ENCODE data around the gene MICAL3.
"Not testable (repeated sequence)": the region's sequence is repeated elsewhere in the genome, so short reads cannot be mapped to it uniquely, and the experiment has no call there.

MICAL3 gene

GRCh38 chr22:17992976-17993375 lies 31.4 kb downstream of the MICAL3 start:
- DNase-seq, result not testable (repeated sequence)

- DNase-seq, result not testable (repeated sequence)
Measured at GRCh38 chr22:17991992-17992391, 32.4 kb downstream of the MICAL3 start.

- no peak for DNase-seq
Measured at GRCh38 chr22:17990942-17991341, 33.4 kb downstream of the MICAL3 start.

- DNase-seq, result no peak
Measured at GRCh38 chr22:17990147-17990546, 34.2 kb downstream of the MICAL3 start.

- no peak for DNase-seq
Measured at GRCh38 chr22:17988800-17989513, 35.4 kb downstream of the MICAL3 start.

GRCh38 chr22:17985606-17986005 lies 38.8 kb downstream of the MICAL3 start:
- DNase-seq, result no peak

GRCh38 chr22:17985071-17985470 lies 39.3 kb downstream of the MICAL3 start:
- not testable (repeated sequence) for DNase-seq

GRCh38 chr22:17984114-17984513 lies 40.2 kb downstream of the MICAL3 start:
- DNase-seq, result no peak

GRCh38 chr22:17982572-17983141 lies 41.7 kb downstream of the MICAL3 start:
- DNase-seq, result no peak

- DNase-seq, result no peak
Measured at GRCh38 chr22:17981497-17981896, 42.9 kb downstream of the MICAL3 start.

GRCh38 chr22:17980638-17981051 lies 43.7 kb downstream of the MICAL3 start:
- DNase-seq, result peak; percentile 46

GRCh38 chr22:17980015-17980590 lies 44.3 kb downstream of the MICAL3 start:
- DNase-seq, result no peak

- DNase-seq, result no peak
Measured at GRCh38 chr22:17978027-17978426, 46.3 kb downstream of the MICAL3 start.

GRCh38 chr22:17977371-17977770 lies 47.0 kb downstream of the MICAL3 start:
- no peak for DNase-seq

GRCh38 chr22:17976121-17976520 lies 48.2 kb downstream of the MICAL3 start:
- no peak for DNase-seq

- DNase-seq, result no peak
Measured at GRCh38 chr22:17974703-17975372, 49.5 kb downstream of the MICAL3 start.

GRCh38 chr22:17974087-17974486 lies 50.3 kb downstream of the MICAL3 start:
- DNase-seq, result no peak

GRCh38 chr22:17973217-17973616 lies 51.1 kb downstream of the MICAL3 start:
- DNase-seq, result no peak

GRCh38 chr22:17972385-17973191 lies 51.8 kb downstream of the MICAL3 start:
- no peak for DNase-seq

GRCh38 chr22:17971711-17972110 lies 52.6 kb downstream of the MICAL3 start:
- no peak for DNase-seq

GRCh38 chr22:17970201-17970708 lies 54.1 kb downstream of the MICAL3 start:
- DNase-seq, result no peak

- DNase-seq, result no peak
Measured at GRCh38 chr22:17969701-17970113, 54.7 kb downstream of the MICAL3 start.

GRCh38 chr22:17968126-17968525 lies 56.2 kb downstream of the MICAL3 start:
- DNase-seq, result no peak

Data from activated CD4-positive, alpha-beta T cell treated with anti-CD3 and anti-CD28 coated beads, Interleukin-2, amount 50 U/mL, for 1 hour (primary cell).